Breast epithelium (tissue), 4 donors: ENCODE measurements around the gene FSTL4. TPM values are rescaled to one million over a fixed set of nuclear protein-coding genes. Genes with fewer than 3 reads are reported as not detected.

Experiments used
- DNase-seq, 2 donors: peaks; one replicate each; pipeline ENCODE4 v3.0.0-alpha.2; 2019; ENCODE audit warnings: low spot score in 2 of 2
- H3K27ac ChIP-seq, 2 donors: fragments of 200-600 bp; sonication (generic) in 1 of 2; one replicate each; pipeline ENCODE4 v1.5.1; 2016 to 2019; ENCODE audit warnings: mild to moderate bottlenecking in 1 of 2
- H3K27me3 ChIP-seq, 2 donors: fragments of 200-600 bp; sonication (generic) in 1 of 2; one replicate each; pipeline versions ENCODE4 v1.5.1 to v1.6.0; 2017 to 2019; ENCODE audit warnings: control low read depth in 1 of 2, mild to moderate bottlenecking in 1 of 2
- H3K36me3 ChIP-seq: fragments of 200-600 bp; one replicate; pipeline ENCODE4 v1.5.1; 2019
- H3K4me1 ChIP-seq, 2 donors: fragments of 200-600 bp; sonication (generic); one replicate each; pipeline ENCODE4 v1.5.1; 2016 to 2019; ENCODE audit warnings: control low read depth in 1 of 2
- H3K4me3 ChIP-seq, 3 donors: fragments of 200-600 bp; sonication (generic); 1 replicate in 2 of 3; 2 replicates in 1 of 3; pipeline ENCODE4 v1.5.1; 2016 to 2019; ENCODE audit warnings: mild to moderate bottlenecking in 3 of 3, moderate library complexity in 2 of 3
- H3K9me3 ChIP-seq, 2 donors: fragments of 200-600 bp; sonication (generic) in 1 of 2; one replicate each; pipeline ENCODE4 v1.5.1; 2016 to 2019; ENCODE audit warnings: control low read depth in 1 of 2
- POLR2A ChIP-seq: fragments of 450-650 bp; IDR thresholded peaks from one replicate; pipeline ENCODE4 v1.6.1; 2016; ENCODE audit warnings: antibody characterized with exemption, mild to moderate bottlenecking, moderate library complexity
- POLR2AphosphoS5 ChIP-seq, 3 donors: sonication (generic); formaldehyde crosslinking; IDR thresholded peaks; one replicate each; pipeline ENCODE4 v1.6.1; 2017; ENCODE audit warnings: antibody characterized with exemption in 3 of 3
- intact Hi-C: fragments of 100-400 bp; cut with DNase I; formaldehyde crosslinking; loops from one replicate; pipeline ENCODE4 v1.15.1; 2023; ENCODE audit warnings: low total_unique reads
- total RNA-seq, 3 donors: library from RNA; depleted of rRNA; stranded (reverse); fragments of >200 nt; gene quantifications; one replicate each; pipeline ENCODE4 v1.1.0, GENCODE V29; 2016
- TF ChIP-seq, protein P1 (sequence below), 3 donors: fragments of 450-650 bp; IDR thresholded peaks; one replicate each; pipeline ENCODE4 v1.5.1; 2016 to 2017; ENCODE audit warnings: antibody characterized with exemption in 3 of 3, mild to moderate bottlenecking in 3 of 3, moderate library complexity in 3 of 3

Gene FSTL4
- total RNA-seq, 3 donors from 2014 or later = 0.16 to 0.98 (median 0.88) TPM

DNA sequence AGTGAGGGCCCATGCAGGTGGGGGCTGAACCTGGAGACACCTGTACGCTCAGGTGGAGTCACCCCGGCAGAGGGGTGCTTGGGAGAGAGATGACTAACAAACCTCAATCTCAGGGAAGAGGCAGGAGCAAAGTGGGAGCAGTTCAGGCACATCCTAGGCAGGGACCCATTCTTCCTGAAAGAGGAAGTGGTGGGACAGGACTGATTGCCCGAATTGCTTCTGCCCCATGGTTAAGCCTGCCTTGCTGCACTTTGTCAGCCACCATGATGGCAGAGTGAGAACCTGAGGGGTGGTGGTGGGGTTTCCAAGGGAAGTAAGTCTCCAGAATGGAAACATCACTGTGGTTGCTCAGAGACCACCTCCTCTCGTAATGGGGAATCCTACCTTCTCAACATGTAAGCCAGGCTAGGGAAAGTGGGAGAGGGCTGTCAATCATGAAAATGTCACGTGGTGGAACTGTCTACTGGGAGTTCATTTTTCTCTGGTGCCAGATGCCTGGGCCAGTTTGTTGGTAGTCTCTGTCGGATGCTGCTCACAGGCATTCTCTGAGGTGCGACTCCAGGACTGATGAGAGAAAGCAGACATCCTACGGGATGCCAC, 410.2 kb downstream of the FSTL4 start:
- no peak for DNase-seq
- Histone ChIP-seq H3K9me3 (no peaks in the 10 kb centered on the region), H3K4me3 (no peak overlapping the region), H3K4me1 (no peaks in the 10 kb centered on the region), H3K27ac (no peak overlapping the region), H3K36me3 (no peaks in the 10 kb centered on the region), H3K27me3 (peaks cover 0 to 8% of the 10 kb centered on the region in 2 donors)
- intact Hi-C loops = no loop called here
- TF ChIP-seq, protein P1, sequence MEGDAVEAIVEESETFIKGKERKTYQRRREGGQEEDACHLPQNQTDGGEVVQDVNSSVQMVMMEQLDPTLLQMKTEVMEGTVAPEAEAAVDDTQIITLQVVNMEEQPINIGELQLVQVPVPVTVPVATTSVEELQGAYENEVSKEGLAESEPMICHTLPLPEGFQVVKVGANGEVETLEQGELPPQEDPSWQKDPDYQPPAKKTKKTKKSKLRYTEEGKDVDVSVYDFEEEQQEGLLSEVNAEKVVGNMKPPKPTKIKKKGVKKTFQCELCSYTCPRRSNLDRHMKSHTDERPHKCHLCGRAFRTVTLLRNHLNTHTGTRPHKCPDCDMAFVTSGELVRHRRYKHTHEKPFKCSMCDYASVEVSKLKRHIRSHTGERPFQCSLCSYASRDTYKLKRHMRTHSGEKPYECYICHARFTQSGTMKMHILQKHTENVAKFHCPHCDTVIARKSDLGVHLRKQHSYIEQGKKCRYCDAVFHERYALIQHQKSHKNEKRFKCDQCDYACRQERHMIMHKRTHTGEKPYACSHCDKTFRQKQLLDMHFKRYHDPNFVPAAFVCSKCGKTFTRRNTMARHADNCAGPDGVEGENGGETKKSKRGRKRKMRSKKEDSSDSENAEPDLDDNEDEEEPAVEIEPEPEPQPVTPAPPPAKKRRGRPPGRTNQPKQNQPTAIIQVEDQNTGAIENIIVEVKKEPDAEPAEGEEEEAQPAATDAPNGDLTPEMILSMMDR (IDR thresholded peaks at IDR 0.05) = no peak
- TF ChIP-seq POLR2AphosphoS5 (IDR thresholded peaks at IDR 0.05) = no peak
- no peak for TF ChIP-seq POLR2A

DNA sequence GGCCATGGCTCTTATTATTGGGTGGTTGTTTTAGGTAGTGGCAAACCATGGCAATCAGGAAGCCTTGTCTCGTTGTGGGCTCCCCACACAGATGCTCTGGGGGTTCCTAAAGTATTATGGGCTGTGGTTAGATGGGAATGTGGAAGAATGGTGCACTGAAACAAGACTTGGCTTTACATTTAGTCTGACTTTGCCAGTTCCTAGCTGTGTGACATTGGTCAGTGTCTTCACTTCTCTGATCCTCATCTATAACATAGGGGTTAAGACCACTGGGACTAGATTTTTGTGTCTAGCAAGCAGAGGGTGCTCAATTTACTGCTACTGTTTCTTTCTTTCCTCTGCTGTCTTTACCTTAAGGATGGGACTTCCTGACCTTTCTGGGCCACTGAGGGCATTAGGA, 411.0 kb downstream of the FSTL4 start:
- DNase-seq = no peak
- H3K9me3 ChIP-seq = no peaks in the 10 kb centered on the region
- no peak for TF ChIP-seq POLR2AphosphoS5 (IDR thresholded peaks at IDR 0.05)
- no peak for TF ChIP-seq POLR2A
- H3K27ac ChIP-seq = no peak overlapping the region
- H3K27me3 ChIP-seq = peaks cover 0 to 8% of the 10 kb centered on the region in 2 donors
- H3K4me3 ChIP-seq = no peak overlapping the region
- intact Hi-C loops = no loop called here
- no peaks in the 10 kb centered on the region for H3K36me3 ChIP-seq
- H3K4me1 ChIP-seq = no peaks in the 10 kb centered on the region

DNA sequence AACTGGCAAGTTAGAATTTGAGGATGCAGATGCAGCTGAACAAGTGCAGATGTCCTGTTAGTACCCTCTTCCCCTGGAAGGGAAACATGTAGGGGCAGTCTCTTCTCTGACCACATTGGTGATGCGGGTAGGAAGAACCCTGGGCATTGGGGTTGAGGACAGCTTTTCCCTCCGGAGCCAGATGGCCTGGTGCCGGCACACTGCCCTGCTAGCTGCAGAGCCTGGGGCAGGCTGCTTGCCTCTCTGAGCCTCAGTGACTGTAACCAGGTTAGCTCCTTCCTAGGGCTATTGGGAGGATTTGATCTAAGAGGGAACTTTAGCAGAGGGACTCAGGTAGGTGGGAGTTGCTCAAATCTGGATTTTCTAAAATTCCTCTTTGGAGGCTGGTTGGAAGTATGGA, 412.1 kb downstream of the FSTL4 start:
- TF ChIP-seq POLR2AphosphoS5 (IDR thresholded peaks at IDR 0.05) (no peak), POLR2A (no peak)
- TF ChIP-seq, protein P1 (IDR thresholded peaks at IDR 0.05) = no peak
- Histone ChIP-seq H3K4me3 (no peak overlapping the region), H3K9me3 (no peaks in the 10 kb centered on the region), H3K27me3 (peaks cover 0 to 8% of the 10 kb centered on the region in 2 donors), H3K36me3 (no peaks in the 10 kb centered on the region), H3K4me1 (no peaks in the 10 kb centered on the region), H3K27ac (no peak overlapping the region)
- no peak for DNase-seq
- intact Hi-C loops = no loop called here

DNA sequence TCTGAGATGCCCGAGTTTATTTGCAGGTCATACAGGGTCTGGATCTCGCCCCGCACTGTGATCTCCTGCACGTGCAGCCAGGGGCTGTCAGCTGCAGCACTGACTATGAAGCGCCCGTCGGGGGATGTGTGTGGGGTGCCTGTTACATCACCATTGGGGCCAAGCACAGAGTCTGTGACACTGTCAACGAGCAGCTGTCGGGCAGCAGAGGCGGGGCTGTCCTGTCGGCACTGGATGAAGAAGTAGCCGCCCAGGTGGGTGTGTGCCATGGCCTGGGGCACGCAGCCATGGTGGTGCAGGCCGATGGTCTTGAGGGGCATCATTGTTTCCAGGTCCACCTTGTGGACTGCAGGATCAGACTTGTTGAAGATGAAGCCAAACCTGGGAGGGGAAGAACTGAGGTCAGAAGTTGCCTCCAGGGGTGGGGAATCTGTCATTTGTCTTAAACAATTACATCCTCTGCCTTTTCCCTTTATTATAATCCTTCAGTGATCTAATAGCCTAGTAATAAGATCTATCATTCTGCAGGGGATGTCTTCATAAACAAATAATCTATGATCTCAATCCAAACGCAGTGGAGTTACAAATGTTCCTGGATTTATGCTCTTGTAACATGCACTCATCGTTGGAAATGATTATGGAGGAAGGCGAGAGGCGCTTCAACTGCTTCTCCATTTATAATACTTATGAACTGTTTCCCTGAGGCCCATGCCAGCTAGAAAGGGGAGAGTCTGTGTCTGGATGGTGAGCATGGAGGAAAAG, 412.7 kb downstream of the FSTL4 start:
- intact Hi-C loops = no loop called here
- TF ChIP-seq, protein P1 (IDR thresholded peaks at IDR 0.05) = no peak
- TF ChIP-seq POLR2A = no peak

DNA sequence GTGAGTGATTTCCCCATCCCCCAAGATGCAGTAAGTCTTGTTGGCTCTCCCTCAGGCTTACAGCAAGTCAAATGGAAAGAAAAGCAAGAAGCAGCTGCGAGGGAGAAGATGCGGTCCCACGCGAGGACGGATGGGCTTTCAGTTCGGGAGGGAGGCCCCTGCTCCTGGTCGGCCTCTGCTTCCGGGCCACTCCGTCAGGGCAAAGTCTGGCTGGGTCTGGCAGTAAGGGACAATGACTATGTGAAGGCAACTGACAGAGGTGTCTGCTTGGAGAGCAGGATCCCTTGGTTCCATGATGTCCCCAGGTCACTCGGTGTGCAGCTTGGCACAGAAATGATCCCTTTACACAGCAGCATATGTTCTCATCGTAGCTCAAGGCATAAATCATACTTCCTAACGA, 413.8 kb downstream of the FSTL4 start:
- TF ChIP-seq POLR2AphosphoS5 (IDR thresholded peaks at IDR 0.05) = no peak
- TF ChIP-seq, protein P1 (IDR thresholded peaks at IDR 0.05) = no peak
- TF ChIP-seq POLR2A = no peak
- H3K9me3 ChIP-seq = no peaks in the 10 kb centered on the region
- no peaks in the 10 kb centered on the region for H3K36me3 ChIP-seq
- intact Hi-C loops = no loop called here
- DNase-seq = no peak
- no peaks in the 10 kb centered on the region for H3K4me1 ChIP-seq
- no peak overlapping the region for H3K27ac ChIP-seq
- H3K4me3 ChIP-seq = no peak overlapping the region
- H3K27me3 ChIP-seq = peaks cover 0 to 8% of the 10 kb centered on the region in 2 donors

More for the DNA sequence above, 412.7 kb downstream of the FSTL4 start:
- H3K4me1 ChIP-seq = no peaks in the 10 kb centered on the region
- no peaks in the 10 kb centered on the region for H3K36me3 ChIP-seq
- no peak overlapping the region for H3K27ac ChIP-seq
- DNase-seq = no peak
- H3K9me3 ChIP-seq = no peaks in the 10 kb centered on the region
- H3K27me3 ChIP-seq = peaks cover 0 to 8% of the 10 kb centered on the region in 2 donors
- H3K4me3 ChIP-seq = no peak overlapping the region
